IMR-90 (cell line): Measurements from ENCODE around the gene SMIM24. TPM values are rescaled to one million over a fixed set of nuclear protein-coding genes. Genes with fewer than 3 reads are reported as not detected.

Experiments
- ATAC-seq: fragments of 200-7000 bp; cut with Tn5 transposase; 2 replicates; pipeline ENCODE4 v1.9.1; 2020; ENCODE audit warnings: low read depth, mild to moderate bottlenecking, moderate library complexity
- BruUV-seq: library from RNA; stranded (reverse); fragments of 400-500 nt; replicated peaks from 2 replicates; lab custom pipeline; 2021; lab: Mats Ljungman, UMichigan
- CTCF ChIA-PET: fragments of 300-600 bp; formaldehyde crosslinking; extraction: SDS; loops from one replicate; lab custom pipeline; 2021; ENCODE audit warnings: antibody characterized with exemption; lab: Yijun Ruan, JAX
- POLR2A ChIA-PET: fragments of 300-600 bp; sonication (Branson Sonifier 250); formaldehyde crosslinking; loops from one replicate; lab custom pipeline; 2022; ENCODE audit warnings: antibody characterized with exemption; ENCODE audit not compliant: unreplicated experiment; lab: Charles Lee
- DNase-seq: peaks from one replicate; pipeline ENCODE4 v3.0.0; 2013
- H2AFZ ChIP-seq: replicated peaks from 2 replicates; pipeline ENCODE3; 2013; ENCODE audit warnings: low read length, mild to moderate bottlenecking; ENCODE audit not compliant: poor library complexity
- H2AK5ac ChIP-seq: 2 replicates; pipeline ENCODE4 v1.6.1; 2013; ENCODE audit warnings: low read depth, low read length, inconsistent platforms
- H2AK9ac ChIP-seq: replicated peaks from 2 replicates; pipeline ENCODE3; 2013; ENCODE audit warnings: mild to moderate bottlenecking, low read depth, low read length, moderate library complexity; ENCODE audit not compliant: poor library complexity
- H2BK120ac ChIP-seq: 2 replicates; pipeline ENCODE4 v1.6.1; 2013; ENCODE audit warnings: low read depth, low read length, inconsistent platforms
- H2BK15ac ChIP-seq: 3 replicates; pipeline ENCODE4 v1.6.1; 2013; ENCODE audit warnings: low read depth, low read length, inconsistent platforms
- H2BK20ac ChIP-seq: 2 replicates; pipeline ENCODE4 v1.6.1; 2013; ENCODE audit warnings: low read depth, mild to moderate bottlenecking, inconsistent platforms, low read length, moderate library complexity
- H2BK5ac ChIP-seq: 2 replicates; pipeline ENCODE4 v1.6.1; 2013; ENCODE audit warnings: mild to moderate bottlenecking, low read depth, low read length, inconsistent platforms; ENCODE audit not compliant: poor library complexity, severe bottlenecking
- H3K14ac ChIP-seq: replicated peaks from 2 replicates; pipeline ENCODE4 v1.6.1; 2013; ENCODE audit warnings: low read depth, low read length, inconsistent platforms
- H3K18ac ChIP-seq: 2 replicates; pipeline ENCODE4 v1.6.1; 2013; ENCODE audit warnings: low read depth, low read length, control low read depth
- H3K23ac ChIP-seq: 2 replicates; pipeline ENCODE4 v1.6.1; 2013; ENCODE audit warnings: low read depth, low read length, inconsistent platforms
- H3K27ac ChIP-seq: 2 replicates; pipeline ENCODE4 v1.5.1; 2013; ENCODE audit warnings: mild to moderate bottlenecking, control low read depth, low read length; ENCODE audit not compliant: insufficient read depth
- H3K27me3 ChIP-seq: 2 replicates; pipeline ENCODE4 v1.6.1; 2013; ENCODE audit warnings: low read length; ENCODE audit not compliant: control insufficient read depth, insufficient read depth
- H3K36me3 ChIP-seq: 2 replicates; pipeline ENCODE4 v1.6.1; 2013; ENCODE audit warnings: low read length, mixed read lengths; ENCODE audit not compliant: control insufficient read depth, insufficient read depth
- H3K4ac ChIP-seq: 2 replicates; pipeline ENCODE4 v1.6.1; 2013; ENCODE audit warnings: low read depth, low read length, inconsistent platforms
- H3K4me1 ChIP-seq: 2 replicates; pipeline ENCODE4 v1.6.1; 2013; ENCODE audit warnings: low read length, mixed read lengths; ENCODE audit not compliant: control insufficient read depth, insufficient read depth
- H3K4me2 ChIP-seq: 2 replicates; pipeline ENCODE4 v1.6.1; 2013; ENCODE audit warnings: low read depth, mild to moderate bottlenecking, control low read depth, low read length, moderate library complexity
- H3K4me3 ChIP-seq: 2 replicates; pipeline ENCODE4 v1.5.1; 2013; ENCODE audit warnings: low read depth, mild to moderate bottlenecking, control low read depth, low read length, moderate library complexity; ENCODE audit not compliant: insufficient read depth
- H3K56ac ChIP-seq: 2 replicates; pipeline ENCODE4 v1.6.1; 2013; ENCODE audit warnings: low read length, inconsistent platforms; ENCODE audit not compliant: insufficient read depth; ENCODE audit errors: extremely low read depth
- H3K79me1 ChIP-seq, 2 experiments: 2 replicates each; pipeline ENCODE4 v1.6.1; 2013; ENCODE audit warnings: low read length in 2 of 2, inconsistent platforms in 1 of 2, low read depth in 1 of 2
- H3K9ac ChIP-seq: 2 replicates; pipeline ENCODE4 v1.6.1; 2013; ENCODE audit warnings: low read depth, low read length, control low read depth
- H3K9me1 ChIP-seq: 2 replicates; pipeline ENCODE4 v1.6.1; 2013; ENCODE audit warnings: low read length, inconsistent platforms; ENCODE audit not compliant: insufficient read depth
- H3K9me3 ChIP-seq: 2 replicates; pipeline ENCODE4 v1.6.1; 2013; ENCODE audit warnings: low read length; ENCODE audit not compliant: control insufficient read depth, insufficient read depth
- H4K20me1 ChIP-seq: 2 replicates; pipeline ENCODE4 v1.6.1; 2013; ENCODE audit warnings: low read length, inconsistent platforms; ENCODE audit not compliant: insufficient read depth
- H4K5ac ChIP-seq: 2 replicates; pipeline ENCODE4 v1.6.1; 2013; ENCODE audit warnings: mild to moderate bottlenecking, low read depth, low read length, control low read depth
- H4K8ac ChIP-seq, 2 experiments: 2 replicates each; pipeline ENCODE4 v1.6.1; 2013; ENCODE audit warnings: low read depth in 2 of 2, low read length in 2 of 2, control low read depth in 1 of 2, inconsistent platforms in 1 of 2
- H4K91ac ChIP-seq: 2 replicates; pipeline ENCODE4 v1.6.1; 2013; ENCODE audit warnings: low read depth, low read length, inconsistent platforms; ENCODE audit not compliant: insufficient read depth
- BHLHE40 ChIP-seq: fragments of 150-350 bp; IDR thresholded peaks from 2 replicates; pipeline ENCODE4 v1.6.1; 2016; ENCODE audit warnings: mild to moderate bottlenecking, low read depth, low read length
- CEBPB ChIP-seq: IDR thresholded peaks from 2 replicates; pipeline ENCODE4 v1.6.1; 2012; ENCODE audit warnings: low read depth, low read length, improper control_type of control experiment
- CHD1 ChIP-seq: IDR thresholded peaks from 2 replicates; pipeline ENCODE4 v1.6.1; 2012; ENCODE audit warnings: low read depth, low read length, improper control_type of control experiment
- CTCF ChIP-seq: conservative IDR thresholded peaks from 2 replicates; pipeline ENCODE4 v1.5.1; 2012; ENCODE audit warnings: mild to moderate bottlenecking, low read depth, low read length, improper control_type of control experiment
- FOS ChIP-seq: fragments of 150-350 bp; IDR thresholded peaks from 2 replicates; pipeline ENCODE4 v1.6.1; 2016; ENCODE audit warnings: low read depth, low read length
- MAFK ChIP-seq: IDR thresholded peaks from 2 replicates; pipeline ENCODE4 v1.6.1; 2012; ENCODE audit warnings: low read depth, low read length, improper control_type of control experiment
- MXI1 ChIP-seq: IDR thresholded peaks from 2 replicates; pipeline ENCODE4 v1.6.1; 2012; ENCODE audit warnings: low read depth, mild to moderate bottlenecking, low read length, moderate library complexity, borderline replicate concordance
- POLR2A ChIP-seq: IDR thresholded peaks from 2 replicates; pipeline ENCODE4 v1.6.1; 2012; ENCODE audit warnings: mild to moderate bottlenecking, low read depth, low read length
- RCOR1 ChIP-seq: IDR thresholded peaks from 2 replicates; pipeline ENCODE4 v1.6.1; 2012; ENCODE audit warnings: mild to moderate bottlenecking, low read length, improper control_type of control experiment; ENCODE audit not compliant: insufficient replicate concordance
- SMC3 ChIP-seq: fragments of 150-350 bp; IDR thresholded peaks from 2 replicates; pipeline ENCODE4 v1.6.1; 2016; ENCODE audit warnings: low read depth, mild to moderate bottlenecking, antibody characterized with exemption, low read length, moderate library complexity
- USF2 ChIP-seq: fragments of 150-350 bp; IDR thresholded peaks from 2 replicates; pipeline ENCODE4 v1.6.1; 2017; ENCODE audit warnings: mild to moderate bottlenecking, antibody characterized with exemption, low read length, low read depth
- WGBS, 2 experiments: methylation state at CpG; one replicate each; pipeline versions ENCODE4 v1.1.5 to v1.1.7; 2013; ENCODE audit warnings: missing lambda C conversion rate in 2 of 2; ENCODE audit not compliant: insufficient read length in 1 of 2; ENCODE audit errors: extremely low coverage in 2 of 2; 5-methylcytosine and 5-hydroxymethylcytosine counted together
- dilution Hi-C: fragments of 300-500 bp; cut with HindIII; formaldehyde crosslinking; loops from one replicate; pipeline ENCODE4 v1.14.3; 2018; ENCODE audit warnings: low sequenced_read_pairs; ENCODE audit not compliant: unreplicated experiment
- in situ Hi-C: fragments of 300-500 bp; cut with MboI; formaldehyde crosslinking; loops from 3 replicates; pipeline ENCODE4 v1.14.3; 2019; ENCODE audit warnings: low sequenced_read_pairs, inconsistent platforms, mixed read lengths
- intact Hi-C: fragments of 100-400 bp; cut with micrococcal nuclease; formaldehyde crosslinking; loops from 2 replicates; pipeline ENCODE4 v1.10.0; 2022
- polyA plus RNA-seq, 3 experiments: library from polyadenylated mRNA; depleted of rRNA; stranded (reverse); fragments of >200 nt; gene quantifications; 2 replicates each; pipeline ENCODE4 v1.2.3, GENCODE V29; 2012; ENCODE audit warnings: low replicate concordance in 1 of 3
- total RNA-seq: library from RNA; depleted of rRNA; stranded (reverse); fragments of >200 nt; gene quantifications from 2 replicates; pipeline ENCODE4 v1.2.3, GENCODE V29; 2012

Gene SMIM24
- total and polyA plus RNA-seq, 2 of the 4 experiments (the other 2 are of a cell fraction): not detected

GRCh38 chr19:3518255-3518654 is 37.9 kb upstream of the SMIM24 start:
- H3K9ac ChIP-seq: no peak overlapping the region
- H3K56ac ChIP-seq: no peak overlapping the region
- no peak overlapping the region for H2BK120ac ChIP-seq
- H2AFZ ChIP-seq: no peak overlapping the region
- TF ChIP-seq CEBPB: no peak
- TF ChIP-seq SMC3: no peak
- TF ChIP-seq CHD1: no peak
- TF ChIP-seq RCOR1: no peak
- no peak for TF ChIP-seq MXI1
- no peak for TF ChIP-seq BHLHE40
- TF ChIP-seq CTCF: no peak
- no peak for TF ChIP-seq MAFK
- TF ChIP-seq POLR2A: no peak
- TF ChIP-seq USF2: no peak
- TF ChIP-seq FOS: no peak
- H3K23ac ChIP-seq: no peak overlapping the region
- no peaks in the 10 kb centered on the region for H3K9me3 ChIP-seq
- no peak overlapping the region for H4K5ac ChIP-seq
- H3K36me3 ChIP-seq: peaks cover 14% of the 10 kb centered on the region; the same call in 1 of the 2 replicates
- no peak overlapping the region for H2BK20ac ChIP-seq
- peaks cover 99% of the 10 kb centered on the region for H4K20me1 ChIP-seq
- H4K8ac ChIP-seq: no peak overlapping the region
- intact Hi-C loops (no loop called here), in situ Hi-C loops (no loop called here), dilution Hi-C loops (no loop called here)
- no peak overlapping the region for H4K91ac ChIP-seq
- ChIA-PET CTCF (no interaction called here), POLR2A (no interaction called here)
- 78% methylated on average over 4 of the region's 10 CpGs; no CpG with 5 or more reads in 1 of the 2 experiments for WGBS, 2 experiments
- no TSS peak for BruUV-seq
- peaks cover 13% of the 10 kb centered on the region for H3K4me1 ChIP-seq
- no peak overlapping the region for H2AK9ac ChIP-seq
- H3K27ac ChIP-seq: no peak overlapping the region
- DNase-seq: no peak
- no peak overlapping the region for H2AK5ac ChIP-seq
- H3K4me3 ChIP-seq: no peak overlapping the region
- no peak overlapping the region for H2BK5ac ChIP-seq
- H3K79me1 ChIP-seq: peaks cover 13 to 94% of the 10 kb centered on the region in 2 experiments
- peaks cover 24% of the 10 kb centered on the region for H3K9me1 ChIP-seq
- no peak overlapping the region for H3K4me2 ChIP-seq
- H2BK15ac ChIP-seq: no peak overlapping the region
- no peak overlapping the region for H3K18ac ChIP-seq
- ATAC-seq: no peak
- no peak overlapping the region for H3K14ac ChIP-seq
- no peaks in the 10 kb centered on the region for H3K27me3 ChIP-seq
- H3K4ac ChIP-seq: no peak overlapping the region
